GM12878 (cell line): Measurements from ENCODE around the gene NPIPB12.
"Not testable (repeated sequence)": the region's sequence is repeated elsewhere in the genome, so short reads cannot be mapped to it uniquely, and the experiment has no call there.

Experiments used
- EP300 ChIP-seq, 2 experiments: fragments of 150-350 bp in 1 of 2; IDR thresholded peaks; 2 replicates each; pipeline ENCODE4 v1.6.1; 2011 to 2012; ENCODE audit warnings: low read depth in 2 of 2, low read length in 2 of 2, borderline replicate concordance in 1 of 2, improper control_type of control experiment in 1 of 2, inconsistent platforms in 1 of 2; ENCODE audit not compliant: control insufficient read depth in 1 of 2
- HDGF ChIP-seq: fragments of 450-650 bp; IDR thresholded peaks from 2 replicates; pipeline ENCODE4 v1.6.1; 2016; ENCODE audit warnings: antibody characterized with exemption
- SREBF1 ChIP-seq: IDR thresholded peaks from 2 replicates; pipeline ENCODE4 v1.6.1; 2012; ENCODE audit warnings: mild to moderate bottlenecking, low read length

DNA sequence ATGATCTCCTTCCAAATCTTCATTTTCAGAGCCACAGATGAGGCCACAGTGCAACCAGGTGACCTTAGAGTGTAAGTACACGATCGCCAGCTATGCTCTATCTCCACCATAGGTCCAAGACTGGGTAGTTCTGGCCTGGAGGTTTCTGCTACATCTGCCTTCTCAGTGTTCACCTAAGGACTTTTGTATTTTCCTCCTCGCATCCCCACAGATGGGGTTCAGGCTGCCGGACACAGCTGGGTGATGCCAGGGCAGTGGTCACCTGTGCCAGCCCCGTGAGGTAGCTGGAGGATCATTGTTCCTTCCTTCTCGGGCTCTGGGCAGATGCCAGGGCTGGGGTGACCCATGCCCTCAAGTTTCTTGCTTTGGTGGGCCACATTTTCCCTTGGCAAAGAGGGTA, at the start of gene NPIPB12:
- TF ChIP-seq SREBF1; HDGF; EP300 (IDR thresholded peaks at IDR 0.05; ENCODE audit: borderline replicate concordance in 1 of 2, control insufficient read depth in 1 of 2, low read depth in 2 of 2, low read length in 2 of 2): not testable (repeated sequence)
